Jurkat, Clone E6-1 (cell line): ENCODE data around the gene PXYLP1.

Experiments used
- DNase-seq: peaks from one replicate; pipeline ENCODE4 v3.0.0-alpha.2; 2011; ENCODE audit warnings: low read depth, low spot score
- H3K4me3 ChIP-seq: 2 replicates; pipeline ENCODE4 v1.5.1; 2011; ENCODE audit warnings: mild to moderate bottlenecking, low read length, control low read depth, moderate library complexity

Gene PXYLP1

DNA sequence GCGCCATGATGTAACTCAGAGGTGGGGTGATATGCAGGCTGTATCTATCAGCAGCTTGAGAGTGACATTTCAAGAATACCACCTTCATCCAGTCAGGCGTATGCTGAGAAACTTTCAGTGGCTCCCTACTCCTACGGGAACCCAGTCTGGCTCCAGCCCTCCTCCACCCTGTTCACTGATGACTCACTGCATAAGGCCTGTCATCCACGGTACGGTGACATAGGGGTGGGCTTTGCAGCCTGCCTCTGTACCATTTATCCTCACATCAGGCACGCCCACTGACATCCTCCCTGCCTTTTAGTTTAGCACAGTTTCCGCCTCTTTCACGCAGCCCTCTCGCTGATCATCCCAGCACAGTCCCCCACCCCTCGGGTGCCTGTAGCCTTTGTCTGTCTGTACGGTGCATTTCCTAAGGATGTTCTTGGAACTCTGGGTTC is 11.7 kb downstream of the PXYLP1 start:
- H3K4me3 ChIP-seq: no peak overlapping the region
- DNase-seq: no peak

GRCh38 chr3:141246224-141246957 is 14.8 kb downstream of the PXYLP1 start:
- no peak overlapping the region for H3K4me3 ChIP-seq
- no peak for DNase-seq

DNA sequence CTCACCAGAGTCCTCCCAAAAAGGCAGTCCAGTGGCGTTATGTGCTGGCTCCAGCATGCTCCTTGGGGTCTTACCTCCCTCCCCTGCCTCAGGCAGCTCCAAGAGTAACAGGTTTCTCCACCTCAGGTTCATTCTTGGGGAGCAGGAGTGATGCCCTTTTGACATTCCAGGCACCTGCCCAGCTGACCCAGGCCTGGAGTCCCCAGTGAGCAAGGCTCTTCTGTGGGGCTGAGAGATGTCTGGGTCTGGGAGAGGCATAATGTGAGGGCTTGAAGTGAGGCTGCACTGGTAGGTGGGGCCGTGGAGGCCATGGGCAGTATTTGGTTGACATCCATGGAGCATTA is 15.3 kb downstream of the PXYLP1 start:
- DNase-seq: no peak
- no peak overlapping the region for H3K4me3 ChIP-seq

GRCh38 chr3:141248064-141248463 is 16.4 kb downstream of the PXYLP1 start:
- no peak for DNase-seq

DNA sequence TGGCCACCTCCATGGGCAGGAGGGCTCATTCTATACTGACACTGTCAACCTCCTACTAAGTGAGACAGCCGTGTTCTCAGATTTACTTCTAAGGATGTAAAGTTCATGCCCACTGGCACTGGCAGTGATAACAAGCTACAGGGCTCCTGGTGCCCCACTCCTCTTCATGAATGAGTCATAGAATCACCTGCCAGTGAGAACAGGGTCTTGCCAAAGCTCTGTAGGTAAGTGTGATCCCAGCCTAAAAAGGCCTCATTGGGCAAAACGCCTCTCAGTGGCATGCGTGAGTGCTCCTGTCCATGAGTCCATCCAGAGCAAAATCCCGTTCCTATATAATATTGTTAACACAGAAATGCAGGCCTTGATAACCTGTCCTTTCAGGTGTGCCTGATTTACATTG is 17.4 kb downstream of the PXYLP1 start:
- no peak for DNase-seq

More at GRCh38 chr3:141248064-141248463, 16.4 kb downstream of the PXYLP1 start:
- H3K4me3 ChIP-seq: no peak overlapping the region

DNA sequence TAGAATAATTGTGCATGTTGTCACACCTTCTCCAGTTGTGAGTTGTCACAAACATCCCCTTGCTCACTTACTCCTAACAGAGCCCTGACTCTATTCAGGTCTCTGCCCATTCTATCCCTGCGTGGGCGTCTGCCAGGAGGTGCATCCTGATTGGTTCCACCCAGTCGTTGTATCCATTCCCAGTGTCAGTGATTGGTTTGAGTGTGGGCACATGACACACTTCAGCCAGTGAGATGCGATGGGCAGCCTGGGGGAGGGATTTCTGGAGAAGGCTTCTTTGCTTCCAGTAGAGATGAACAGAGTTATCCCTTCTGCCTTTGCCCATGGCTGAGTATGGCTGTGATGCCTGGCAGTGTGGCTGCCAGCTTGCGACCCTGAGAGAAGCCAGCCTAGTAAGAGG is 18.7 kb downstream of the PXYLP1 start:
- no peak overlapping the region for H3K4me3 ChIP-seq
- no peak for DNase-seq

More for the DNA sequence above, 17.4 kb downstream of the PXYLP1 start:
- H3K4me3 ChIP-seq: no peak overlapping the region

DNA sequence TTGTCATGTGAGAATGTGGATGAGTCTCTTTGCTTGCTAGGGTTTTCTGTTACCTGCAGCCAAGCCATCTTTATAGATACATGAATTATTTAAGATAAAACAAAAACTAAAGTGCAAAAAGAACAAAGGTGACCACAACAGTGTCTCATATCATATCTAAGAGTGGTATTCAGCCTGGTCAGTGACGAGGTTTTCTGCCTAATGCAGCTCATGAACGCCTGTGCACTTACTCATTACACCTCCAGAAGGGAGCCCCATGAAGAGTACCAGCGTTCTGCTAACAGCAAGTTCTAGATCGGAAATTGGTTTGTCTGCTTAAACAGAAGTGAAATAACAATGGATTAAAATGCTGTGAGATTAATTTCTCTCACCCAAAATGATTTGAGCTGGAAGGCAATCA is 19.2 kb downstream of the PXYLP1 start:
- H3K4me3 ChIP-seq: no peak overlapping the region
- DNase-seq: no peak

- H3K4me3 ChIP-seq: no peak overlapping the region
- DNase-seq: no peak
These were observed 21.7 kb downstream of the PXYLP1 start for GRCh38 chr3:141253326-141253725.

GRCh38 chr3:141253811-141254210 is 22.2 kb downstream of the PXYLP1 start:
- no peak for DNase-seq
- H3K4me3 ChIP-seq: no peak overlapping the region

DNA sequence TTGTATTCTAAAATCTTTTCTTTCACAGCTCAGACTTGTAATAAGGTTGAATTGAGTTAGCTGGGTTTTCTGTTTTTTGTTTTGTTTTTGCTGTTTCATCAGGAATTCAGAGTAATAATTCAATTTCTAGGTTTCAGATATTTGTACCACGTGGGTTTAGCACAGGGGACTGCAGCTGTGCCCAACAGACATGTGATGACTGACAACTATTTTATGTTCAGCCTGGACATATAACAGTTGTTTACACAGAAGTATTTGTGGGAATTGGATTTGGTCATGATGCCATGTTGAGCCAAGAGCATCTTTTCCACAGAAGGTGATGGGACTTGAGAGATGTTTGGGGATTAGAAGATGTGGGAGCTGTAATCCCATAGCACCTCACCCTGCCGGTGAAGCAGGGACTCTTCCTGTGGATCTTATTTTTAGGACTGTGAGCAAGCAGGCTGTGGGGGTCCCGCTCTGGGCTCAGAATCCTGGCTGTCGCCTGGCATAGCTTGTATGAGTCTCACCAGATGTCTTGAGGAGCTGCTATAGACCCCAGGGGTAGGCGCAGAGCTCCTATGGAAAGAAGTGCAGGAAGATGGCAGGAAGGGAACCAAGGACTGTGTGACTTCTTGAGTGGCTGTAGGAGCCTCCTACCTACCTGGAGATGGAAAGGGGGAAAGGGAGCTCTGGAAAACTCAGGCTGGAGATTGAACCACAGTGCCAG is 23.7 kb downstream of the PXYLP1 start:
- H3K4me3 ChIP-seq: peak overlapping the region; percentile 20; the same call in 1 of the 2 replicates
- DNase-seq: no peak

DNA sequence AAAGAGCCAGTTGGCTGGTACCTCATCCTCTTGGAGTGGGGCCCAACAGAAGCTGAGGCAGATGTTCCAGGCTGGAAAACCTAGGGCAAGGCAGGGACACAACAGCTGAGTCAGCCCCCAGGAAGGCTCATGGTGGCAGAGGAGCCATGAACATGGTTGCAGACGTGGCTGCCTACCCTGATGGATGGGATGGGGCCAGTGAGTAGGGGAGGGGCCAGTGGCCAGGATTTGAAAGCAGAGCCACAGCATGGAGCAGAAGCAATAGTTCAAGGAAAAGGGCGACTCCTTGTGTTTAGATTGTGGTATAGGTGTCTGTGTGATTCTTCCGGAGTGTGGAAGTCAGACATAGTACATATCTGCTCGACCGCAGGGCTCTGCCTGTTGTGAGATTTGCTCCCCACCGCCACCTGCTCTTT is 24.2 kb downstream of the PXYLP1 start:
- peak overlapping the region; percentile 20 for H3K4me3 ChIP-seq
- peak; percentile 96 for DNase-seq

DNA sequence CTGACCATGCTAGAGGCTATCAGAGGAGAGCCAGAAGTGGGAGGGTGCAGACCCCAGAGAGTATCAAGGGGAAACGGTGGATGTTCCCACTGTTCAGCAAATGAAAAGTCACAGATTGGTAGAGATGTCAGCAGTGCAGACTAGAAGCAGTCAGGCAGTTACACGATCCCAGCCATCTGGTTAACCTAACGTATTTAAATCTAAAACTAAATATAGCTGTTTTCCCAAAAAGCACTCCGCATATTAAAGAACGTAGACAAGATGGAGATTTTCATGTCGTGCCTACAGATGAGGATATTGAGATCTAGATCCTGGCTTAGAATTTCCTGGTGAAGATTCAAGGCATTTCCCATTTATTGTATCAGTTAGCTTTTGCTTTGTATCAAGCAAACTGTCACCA is 25.2 kb downstream of the PXYLP1 start:
- DNase-seq: no peak
- no peak overlapping the region for H3K4me3 ChIP-seq

DNA sequence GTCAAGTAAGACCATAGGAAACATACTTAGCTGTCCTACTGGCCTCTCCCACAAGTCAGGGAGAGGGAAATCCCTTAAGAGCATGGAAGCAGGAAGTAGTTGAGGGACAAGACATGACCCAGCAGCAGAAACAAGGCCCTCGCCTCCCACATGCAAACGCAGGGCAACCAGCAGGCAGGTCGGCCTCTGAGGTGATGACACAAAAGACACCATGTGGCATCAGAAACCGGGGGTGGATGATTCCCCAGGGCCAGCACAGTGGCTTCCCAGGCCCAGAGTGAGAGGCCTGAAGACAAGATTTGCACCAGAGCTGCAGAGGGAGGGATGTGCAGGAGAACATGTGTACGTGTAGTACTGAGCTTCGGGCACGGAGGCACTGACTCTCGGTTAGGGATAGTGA is 26.3 kb downstream of the PXYLP1 start:
- no peak overlapping the region for H3K4me3 ChIP-seq
- no peak for DNase-seq

DNA sequence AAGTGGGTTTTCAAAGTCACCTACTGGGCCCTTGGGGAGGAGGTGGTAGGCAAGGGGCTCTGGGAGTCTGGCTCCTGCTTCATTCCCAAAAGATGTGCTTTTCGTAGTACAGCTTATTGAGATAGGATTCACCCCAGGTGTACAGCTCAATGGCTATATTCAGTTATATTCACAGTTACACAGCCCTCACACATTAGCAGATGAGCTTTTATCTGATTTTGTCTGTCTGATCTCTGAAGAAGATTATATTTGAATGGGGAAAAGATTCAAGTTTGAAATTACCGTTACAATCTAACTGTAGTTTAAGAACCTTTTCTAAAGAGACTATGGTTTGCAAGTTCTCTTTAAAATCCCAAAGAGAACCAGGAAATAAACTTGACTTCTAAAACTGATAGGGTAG is 27.3 kb downstream of the PXYLP1 start:
- peak overlapping the region; percentile 25 for H3K4me3 ChIP-seq
- DNase-seq: peak; percentile 77

GRCh38 chr3:141259821-141260629 is 28.4 kb downstream of the PXYLP1 start:
- no peak overlapping the region for H3K4me3 ChIP-seq
- DNase-seq: no peak

DNA sequence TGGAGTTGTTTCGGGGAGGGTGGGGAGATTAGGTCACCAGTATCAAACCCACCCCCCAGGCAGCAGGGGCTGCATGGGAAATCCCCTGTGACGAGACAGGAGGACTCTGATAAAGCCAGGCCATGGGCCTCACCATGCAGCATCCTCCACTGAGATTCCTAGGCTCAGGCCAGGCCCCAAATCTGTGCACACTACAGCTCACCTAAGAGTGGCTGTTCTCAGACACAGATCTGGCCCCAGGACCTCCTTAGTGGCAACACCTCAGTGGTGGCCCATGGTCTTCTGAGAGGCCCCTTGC is 29.0 kb downstream of the PXYLP1 start:
- no peak overlapping the region for H3K4me3 ChIP-seq
- DNase-seq: no peak

DNA sequence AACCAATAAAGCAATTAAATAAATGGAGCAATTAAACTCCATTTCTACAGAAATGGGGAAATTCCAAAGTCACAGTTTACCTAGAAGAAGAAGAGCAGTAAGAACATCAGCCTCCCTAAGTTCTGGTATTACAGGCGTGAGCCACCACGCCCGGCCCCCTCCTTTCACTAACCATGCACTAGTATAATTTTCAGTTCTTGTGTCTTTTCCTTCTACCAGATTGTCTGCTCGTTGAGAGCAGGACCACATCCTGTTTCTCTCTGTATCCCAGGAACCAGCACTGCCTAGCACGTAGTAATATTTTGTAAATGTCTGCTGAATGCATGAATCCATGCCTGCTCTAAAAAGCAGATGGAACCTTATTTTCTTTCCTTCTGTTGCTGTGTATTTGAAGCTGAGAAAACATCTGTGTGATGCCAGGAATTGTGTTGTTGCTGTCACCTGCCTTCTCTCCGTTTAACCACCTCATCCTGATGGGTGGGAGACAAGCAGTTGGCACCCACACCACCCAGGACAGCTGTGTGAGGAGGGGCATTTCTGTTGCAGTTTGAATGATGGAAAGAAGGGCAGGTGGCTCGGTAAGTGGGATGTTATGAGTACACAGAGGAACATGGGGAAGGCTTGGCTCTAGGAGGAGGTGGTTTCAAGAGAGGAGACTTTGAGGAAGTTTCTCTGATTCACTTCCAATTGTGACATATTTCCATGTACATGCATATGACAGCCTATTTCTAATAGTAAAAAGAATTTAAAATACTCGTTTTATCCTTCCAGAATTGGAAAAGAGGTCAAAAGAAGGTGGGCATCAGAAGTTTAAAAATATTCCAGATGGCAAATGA is 30.1 kb downstream of the PXYLP1 start:
- DNase-seq: peak; percentile 78
- peak overlapping the region; percentile 10 for H3K4me3 ChIP-seq

GRCh38 chr3:141262308-141262705 is 30.7 kb downstream of the PXYLP1 start:
- DNase-seq: no peak

GRCh38 chr3:141266186-141266585 is 34.6 kb downstream of the PXYLP1 start:
- DNase-seq: no peak
- peak overlapping the region; percentile 46 for H3K4me3 ChIP-seq

More at GRCh38 chr3:141262308-141262705, 30.7 kb downstream of the PXYLP1 start:
- H3K4me3 ChIP-seq: no peak overlapping the region
